GM21360 (cell line): ENCODE data around the gene EXOC6.

ENCODE experiments used
- ATAC-seq: cut with Tn5 transposase; IDR thresholded peaks from one replicate; pipeline ENCODE4 v1.9.1; 2021; ENCODE audit warnings: mild to moderate bottlenecking, moderate library complexity; ENCODE audit not compliant: unreplicated experiment

The EXOC6 gene

GRCh38 chr10:92832121-92832520 is 16.2 kb upstream of the EXOC6 start:
- ATAC-seq: no peak

- ATAC-seq: no peak
These were observed 15.2 kb upstream of the EXOC6 start for GRCh38 chr10:92832998-92833650.

DNA sequence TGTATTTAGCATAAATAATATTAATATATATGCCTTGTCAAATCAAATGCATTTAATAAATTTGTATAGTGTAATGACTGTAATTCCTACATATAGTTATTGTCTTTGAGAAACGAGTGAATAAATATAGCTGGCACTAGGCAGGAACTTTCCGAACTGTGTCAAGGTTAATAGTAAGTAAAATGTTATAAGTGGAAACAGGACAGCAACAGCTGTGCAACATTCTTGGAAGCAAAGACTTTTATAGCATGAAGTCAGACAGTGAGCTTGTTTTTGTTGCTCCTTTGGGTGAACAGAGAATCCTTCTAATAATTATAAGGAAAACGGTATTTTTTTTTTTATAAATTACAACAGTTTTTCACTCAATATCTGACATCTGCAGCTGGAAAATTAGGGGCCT is 14.0 kb upstream of the EXOC6 start:
- ATAC-seq: no peak

DNA sequence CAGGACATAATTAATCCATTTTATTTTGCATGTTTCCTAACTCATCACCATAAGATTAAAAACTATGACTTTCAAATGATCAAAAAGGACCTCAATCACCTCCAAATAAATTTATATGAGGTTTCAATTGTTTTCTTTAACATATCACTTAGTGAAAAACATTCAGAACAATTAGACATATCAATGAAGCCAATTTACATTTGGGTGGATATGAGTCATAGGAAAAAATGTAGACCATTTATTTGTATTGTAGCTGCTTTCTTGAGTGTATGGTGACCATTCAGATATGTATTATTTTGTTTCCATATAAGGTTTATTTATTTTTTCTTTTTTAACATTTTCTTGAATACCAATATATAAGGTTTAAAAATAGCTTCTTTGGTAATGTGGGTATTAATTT is 13.3 kb upstream of the EXOC6 start:
- ATAC-seq: no peak

GRCh38 chr10:92837456-92837855 is 10.9 kb upstream of the EXOC6 start:
- no peak for ATAC-seq

DNA sequence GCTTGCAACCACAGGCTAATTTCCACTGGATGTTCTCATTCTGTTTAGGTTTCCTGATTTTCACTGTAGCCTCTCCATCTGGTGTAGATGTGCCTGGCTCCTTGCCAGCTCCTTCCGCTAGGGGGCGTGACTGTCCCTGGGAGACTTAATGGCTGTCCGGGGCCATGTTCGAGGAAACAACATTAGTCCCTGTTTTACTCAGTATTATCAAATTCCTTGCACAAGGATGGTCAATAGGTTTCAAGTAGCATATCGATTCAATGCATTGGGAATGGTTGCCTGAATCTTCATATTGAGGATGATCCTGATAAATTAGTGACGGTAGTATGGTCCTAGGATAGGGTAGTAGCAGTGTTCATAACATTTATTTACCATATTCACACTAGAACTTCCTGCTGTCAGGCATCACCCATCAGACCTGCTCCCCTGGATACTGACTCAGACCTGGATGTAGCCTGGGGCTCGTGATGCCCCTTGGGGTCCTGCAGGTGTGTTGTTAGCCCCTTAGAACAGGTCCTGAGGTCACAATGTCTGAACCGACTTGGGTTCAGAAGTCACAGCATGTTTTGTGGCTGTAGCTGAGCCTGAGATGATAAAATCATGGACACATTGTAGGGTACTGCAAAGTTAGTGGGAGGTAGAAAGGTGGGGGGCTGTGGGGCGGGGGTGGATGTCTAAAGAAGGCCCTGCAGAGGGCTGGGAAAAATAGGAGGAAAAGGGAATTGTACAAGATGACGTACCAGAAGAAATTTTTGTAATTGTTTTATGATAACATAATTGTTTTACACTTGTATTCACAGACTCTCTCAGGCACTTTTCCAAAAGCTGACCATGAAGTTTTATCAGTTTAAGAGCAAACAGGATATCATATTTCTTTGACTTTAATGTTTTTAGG is 8.9 kb upstream of the EXOC6 start:
- ATAC-seq: no peak

- no peak for ATAC-seq
These were observed 3.6 kb upstream of the EXOC6 start for GRCh38 chr10:92844746-92845145.

DNA sequence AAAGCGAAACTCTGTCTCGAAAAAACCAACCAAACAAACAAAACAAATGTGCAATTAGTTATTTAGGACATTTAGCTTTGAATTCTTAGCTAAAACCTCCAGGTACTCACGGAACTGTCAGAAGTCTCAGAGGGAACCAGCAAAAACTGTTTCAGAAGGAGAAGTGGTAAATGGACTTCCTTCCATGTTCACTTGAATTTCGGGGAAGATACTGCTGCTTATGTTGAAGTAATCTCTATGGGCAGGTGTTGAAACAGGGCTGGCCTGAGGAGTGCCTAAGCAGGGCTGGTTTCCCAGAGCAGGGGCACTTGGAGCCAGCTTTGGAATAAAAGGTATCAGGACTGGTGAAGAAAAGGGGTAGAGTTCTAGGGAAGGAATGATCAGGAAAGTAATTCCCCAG is 2.4 kb upstream of the EXOC6 start:
- ATAC-seq: no peak

DNA sequence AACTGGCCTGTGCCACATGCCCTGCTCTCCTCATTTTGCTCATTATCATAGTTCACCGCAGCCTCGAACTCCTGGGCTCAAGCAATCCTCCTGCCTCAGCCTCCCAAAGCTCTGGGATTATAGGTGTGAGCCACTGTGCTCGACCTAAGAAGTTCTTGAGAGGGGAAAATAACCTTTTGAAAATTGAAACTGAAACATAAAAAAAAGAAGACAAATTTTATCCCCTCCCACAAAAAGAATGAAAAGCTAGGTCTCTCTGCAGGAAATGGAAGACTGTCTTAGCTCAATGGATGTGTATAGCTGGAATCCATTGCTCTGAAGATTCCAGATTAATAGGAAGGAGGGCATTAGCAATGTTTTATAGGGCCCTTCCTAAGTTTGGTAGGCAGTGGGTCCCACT is 2.0 kb upstream of the EXOC6 start:
- ATAC-seq: no peak

DNA sequence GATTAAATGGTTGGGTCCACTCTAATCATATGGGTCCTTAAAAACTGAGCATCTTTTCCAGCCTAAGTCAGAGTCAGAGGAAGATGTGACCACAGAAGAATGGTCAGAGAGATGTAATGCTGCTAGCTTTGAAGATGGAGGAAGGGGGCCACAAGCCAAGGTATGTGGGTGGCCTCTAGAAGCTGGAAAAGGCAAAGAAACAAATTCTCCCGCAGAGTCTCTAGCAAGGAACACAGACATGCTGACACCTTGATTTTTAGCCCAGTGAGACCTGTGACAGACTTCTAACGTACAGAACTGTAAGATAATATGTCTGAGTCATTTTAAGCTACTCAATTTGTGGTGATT is 1.5 kb upstream of the EXOC6 start:
- no peak for ATAC-seq

DNA sequence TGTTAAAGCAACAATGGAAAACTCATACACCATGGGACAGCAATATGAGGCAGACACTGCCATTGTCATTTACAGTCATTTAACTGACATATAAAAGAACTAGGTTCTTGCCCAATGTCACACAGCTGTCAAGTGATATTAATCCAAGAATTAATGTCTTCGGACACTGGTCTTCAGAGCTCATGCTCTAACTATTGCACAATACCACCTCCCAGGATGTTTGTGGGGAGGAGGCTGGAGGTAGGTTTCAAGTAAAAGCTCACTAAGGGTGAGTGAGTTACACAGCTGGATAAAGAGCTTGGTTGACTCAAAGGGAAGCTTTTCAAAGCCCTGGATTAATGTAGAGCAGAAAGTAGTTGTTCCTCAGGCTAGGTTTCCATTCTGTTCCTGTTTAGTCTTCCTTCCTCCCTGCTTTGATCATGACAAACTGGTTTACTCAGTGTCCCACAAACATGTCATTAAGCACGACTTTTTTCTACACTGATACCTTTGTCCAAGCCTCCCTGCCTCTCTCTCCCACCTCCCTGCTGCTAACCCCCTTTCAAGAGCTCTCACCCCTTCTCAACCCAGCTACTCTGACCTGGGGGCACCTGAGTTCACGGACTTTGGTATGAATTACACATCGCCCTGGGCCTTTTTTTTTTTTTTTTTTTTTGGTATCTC is 987 bp upstream of the EXOC6 start:
- no peak for ATAC-seq

GRCh38 chr10:92848037-92848440 is 281 bp upstream of the EXOC6 start:
- ATAC-seq: no peak

DNA sequence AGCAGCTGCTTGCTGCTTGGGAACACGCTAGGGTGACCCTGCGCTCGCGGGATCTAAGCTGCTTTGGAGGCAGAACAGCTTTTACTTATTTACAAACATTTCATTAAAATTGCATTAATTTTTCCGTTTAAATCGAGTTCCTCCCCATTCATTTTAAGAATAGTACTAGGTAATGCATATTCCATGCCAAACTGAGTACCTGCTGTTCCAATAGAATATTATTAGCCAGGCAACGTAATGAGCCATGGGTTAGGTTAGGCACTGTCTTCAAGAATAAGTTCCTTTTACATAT is 860 bp downstream of the EXOC6 start:
- no peak for ATAC-seq

DNA sequence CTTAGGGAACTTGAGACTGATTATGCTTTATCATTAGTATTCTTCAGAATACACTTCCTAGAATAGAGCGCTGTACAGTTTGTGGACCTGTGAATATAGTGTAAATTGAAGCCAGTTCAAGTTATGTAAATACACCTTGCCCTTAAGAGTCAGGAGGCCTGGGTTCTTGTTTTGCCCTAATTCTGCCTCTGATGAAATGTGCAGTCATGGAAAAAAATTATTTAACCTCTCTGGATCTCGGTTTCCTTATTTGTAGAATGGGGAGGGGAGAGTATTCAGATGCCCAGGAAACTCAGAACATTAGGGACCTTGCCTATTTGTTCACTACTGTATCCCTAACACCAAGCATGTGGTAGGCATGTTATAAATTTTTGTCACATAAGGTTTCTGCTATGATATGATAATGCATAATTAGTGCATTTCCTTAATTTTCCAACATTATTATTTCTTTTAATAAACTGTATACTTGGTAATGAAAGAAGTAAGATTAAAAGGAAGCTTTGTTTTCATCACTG is 1.3 kb downstream of the EXOC6 start:
- ATAC-seq: no peak

GRCh38 chr10:92850185-92850584 is 1.9 kb downstream of the EXOC6 start:
- ATAC-seq: no peak

DNA sequence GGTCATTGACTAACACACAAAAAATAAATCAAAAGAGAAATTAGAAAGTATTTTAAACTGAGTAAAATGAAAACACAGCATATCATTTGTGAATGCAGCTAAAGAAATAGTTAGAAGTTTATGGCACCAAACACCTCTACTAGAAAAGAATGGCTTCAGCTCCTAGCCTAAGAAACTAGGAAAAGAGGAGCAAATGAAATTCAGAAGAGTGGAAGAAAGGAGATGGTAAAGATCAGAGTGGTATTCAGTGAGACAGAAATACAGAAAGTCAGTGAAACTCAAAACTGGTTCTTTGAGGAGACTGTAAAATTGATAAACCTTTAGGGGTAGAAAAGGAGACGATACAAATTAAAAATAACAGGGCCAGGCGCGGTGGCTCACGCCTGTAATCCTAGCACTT is 2.7 kb downstream of the EXOC6 start:
- ATAC-seq: no peak

GRCh38 chr10:92855560-92855959 is 7.2 kb downstream of the EXOC6 start:
- no peak for ATAC-seq

GRCh38 chr10:92857904-92858514 is 9.7 kb downstream of the EXOC6 start:
- ATAC-seq: no peak

DNA sequence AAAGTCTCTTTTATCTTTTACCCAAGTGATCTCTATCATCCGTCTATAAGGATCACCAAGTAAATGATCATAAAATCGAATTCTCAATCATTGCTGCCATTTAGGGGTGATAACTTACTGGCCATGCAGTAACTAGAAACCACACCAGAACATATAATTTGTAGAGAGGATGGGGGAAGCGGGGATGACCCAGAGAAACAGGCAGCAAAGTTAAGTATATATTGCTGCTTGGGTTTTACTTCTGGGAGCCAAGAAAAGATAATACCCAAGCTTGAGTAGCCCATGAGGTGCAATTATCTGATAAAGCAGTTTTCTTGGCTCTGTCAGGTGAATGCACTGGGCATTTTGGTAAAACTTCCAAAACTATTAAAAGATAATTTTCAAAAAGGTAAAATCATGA is 18.9 kb downstream of the EXOC6 start:
- ATAC-seq: no peak

DNA sequence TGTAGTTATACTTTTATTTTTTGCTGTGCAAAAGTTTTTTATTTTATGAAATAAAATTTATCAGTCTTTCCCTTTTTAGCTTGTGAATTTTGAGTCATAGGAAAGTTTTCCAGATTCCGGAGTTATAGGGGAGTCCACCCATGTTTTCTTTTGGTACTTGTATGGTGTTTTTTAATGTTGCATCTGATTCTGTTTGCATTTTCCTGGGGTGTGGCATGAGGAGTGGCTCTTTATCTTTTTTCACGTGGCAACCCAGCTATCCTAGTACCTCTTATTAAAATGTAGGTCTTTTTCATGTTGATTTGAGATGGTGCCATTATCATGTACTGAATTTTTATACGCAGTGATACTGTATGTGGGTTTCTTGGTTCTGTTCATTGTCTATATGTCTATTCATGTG is 19.7 kb downstream of the EXOC6 start:
- ATAC-seq: no peak

DNA sequence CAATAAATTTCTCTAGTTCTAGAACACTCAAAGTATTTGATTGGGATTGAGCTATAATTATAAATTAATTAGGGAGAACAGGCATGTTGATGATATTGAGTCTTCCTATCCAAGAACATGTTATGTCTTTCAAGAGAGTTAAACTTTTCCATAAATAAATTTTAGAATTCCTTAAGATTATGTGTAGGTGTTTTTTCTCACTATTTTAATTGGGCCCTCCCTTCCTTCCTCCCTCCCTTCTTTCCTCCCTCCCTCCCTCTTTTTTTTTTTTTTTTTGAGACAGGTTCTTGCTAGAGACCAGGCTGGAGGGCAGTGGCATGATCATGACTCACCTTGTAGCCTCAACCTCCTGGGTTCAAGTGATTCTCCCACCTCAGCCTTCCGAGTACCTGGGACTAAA is 20.2 kb downstream of the EXOC6 start:
- no peak for ATAC-seq

DNA sequence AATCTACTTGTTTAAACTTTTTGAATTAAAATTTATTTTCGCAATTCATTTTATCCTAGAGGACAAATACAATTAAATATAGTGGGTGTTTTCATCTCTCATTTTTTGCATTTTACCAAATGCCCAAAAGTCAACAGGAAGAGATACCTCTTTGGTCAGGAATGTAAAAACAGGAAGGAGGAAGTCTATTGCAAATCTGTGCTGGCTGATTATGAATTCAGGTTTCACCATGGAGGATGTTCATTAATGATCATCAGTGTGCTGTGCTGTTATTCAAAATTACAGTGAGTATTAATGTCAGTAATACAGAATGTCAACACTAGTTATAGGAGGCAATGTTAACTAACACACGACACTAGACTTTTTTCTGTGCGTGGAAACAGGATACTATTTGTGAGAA is 24.7 kb downstream of the EXOC6 start:
- no peak for ATAC-seq
